A549 (cell line): Measurements from ENCODE around the gene IREB2.

Experiments
- CHD2 ChIP-seq: fragments of 150-350 bp; IDR thresholded peaks from 2 replicates; pipeline ENCODE4 v1.6.1; 2014; ENCODE audit warnings: low read length; ENCODE audit not compliant: partially characterized antibody
- CTCF ChIP-seq: fragments of >200 bp; sonication (Bioruptor Twin); formaldehyde crosslinking; IDR thresholded peaks from 3 replicates; pipeline ENCODE4 v1.5.1; 2016
- EP300 ChIP-seq, 2 experiments: fragments of >200 bp; sonication (Bioruptor Twin); formaldehyde crosslinking; IDR thresholded peaks; 2 replicates in 1 of 2; 3 replicates in 1 of 2; pipeline ENCODE4 v1.6.1; 2016 to 2017
- MAX ChIP-seq: IDR thresholded peaks from 2 replicates; pipeline ENCODE4 v1.6.1; 2012
- PBX3 ChIP-seq: IDR thresholded peaks from 2 replicates; pipeline ENCODE4 v1.6.1; 2012
- POLR2A ChIP-seq: IDR thresholded peaks from 2 replicates; pipeline ENCODE4 v1.6.1; 2012; ENCODE audit warnings: mild to moderate bottlenecking, low read length
- RAD21 ChIP-seq, 2 experiments: fragments of >200 bp in 1 of 2; sonication (Bioruptor Twin) in 1 of 2; formaldehyde crosslinking in 1 of 2; IDR thresholded peaks in 1 of 2; conservative IDR thresholded peaks in 1 of 2; 2 replicates in 1 of 2; 3 replicates in 1 of 2; pipeline ENCODE4 v1.6.1; 2012 to 2018; ENCODE audit warnings: inconsistent platforms in 1 of 2
- RARB ChIP-seq: fragments of 250-450 bp; sonication (Bioruptor Pico); IDR thresholded peaks from 2 replicates; pipeline ENCODE4 v1.8.0; 2021; ENCODE audit warnings: mild to moderate bottlenecking, moderate library complexity
- REST ChIP-seq: fragments of 200-600 bp; sonication (generic); IDR thresholded peaks from 2 replicates; pipeline ENCODE4 v1.6.1; 2016; ENCODE audit warnings: antibody characterized with exemption, mild to moderate bottlenecking, moderate library complexity
- RFX5 ChIP-seq: fragments of 450-650 bp; IDR thresholded peaks from 2 replicates; pipeline ENCODE4 v1.7.1; 2014; ENCODE audit warnings: antibody characterized with exemption, mild to moderate bottlenecking, moderate library complexity
- SREBF2 ChIP-seq: fragments of 450-650 bp; IDR thresholded peaks from 2 replicates; pipeline ENCODE4 v1.6.1; 2014; ENCODE audit warnings: mild to moderate bottlenecking, moderate library complexity
- TP53 ChIP-seq: fragments of 250-450 bp; sonication (Bioruptor Pico); IDR thresholded peaks from 2 replicates; pipeline ENCODE4 v1.5.0; 2021; ENCODE audit warnings: mild to moderate bottlenecking, moderate library complexity

GRCh38 chr15:78391781-78392180 lies 46.2 kb upstream of the IREB2 start:
- TF ChIP-seq POLR2A (no peak), CTCF (no peak), MAX (no peak), TP53 (CRISPR knock-in tag) (no peak), RFX5 (no peak), RAD21 (conservative IDR thresholded peaks at IDR 0.05 in 1 of 2, IDR thresholded peaks at IDR 0.05 in 1 of 2) (no peak), REST (no peak), EP300 (IDR thresholded peaks at IDR 0.05) (no peak), CHD2 (no peak), RARB (CRISPR knock-in tag) (no peak), PBX3 (no peak), SREBF2 (no peak)
